GM13976 (cell line): ENCODE data around the gene FRS3.

Experiments used
- DNase-seq: peaks from one replicate; pipeline ENCODE4 v3.0.0; 2012; ENCODE audit warnings: low spot score
- CTCF ChIP-seq: IDR thresholded peaks from 2 replicates; pipeline ENCODE4 v1.5.1; 2012; ENCODE audit warnings: borderline replicate concordance, mild to moderate bottlenecking; ENCODE audit not compliant: insufficient read depth; ENCODE audit errors: extremely low read depth, missing control alignments, control extremely low read depth
- in situ Hi-C: fragments of 300-500 bp; cut with MboI; formaldehyde crosslinking; loops from one replicate; pipeline ENCODE4 v1.12.0; 2022; ENCODE audit warnings: low sequenced_read_pairs, mixed read lengths, inconsistent platforms; ENCODE audit not compliant: unreplicated experiment

Gene FRS3

GRCh38 chr6:41759905-41760579, 19.7 kb downstream of the FRS3 start:
- TF ChIP-seq CTCF = no peak
- DNase-seq = no peak
- in situ Hi-C loops = loop anchor here (10.0 kb wide), 1 partner anchor 155 kb away; no protein-coding TSS in a partner anchor

DNA sequence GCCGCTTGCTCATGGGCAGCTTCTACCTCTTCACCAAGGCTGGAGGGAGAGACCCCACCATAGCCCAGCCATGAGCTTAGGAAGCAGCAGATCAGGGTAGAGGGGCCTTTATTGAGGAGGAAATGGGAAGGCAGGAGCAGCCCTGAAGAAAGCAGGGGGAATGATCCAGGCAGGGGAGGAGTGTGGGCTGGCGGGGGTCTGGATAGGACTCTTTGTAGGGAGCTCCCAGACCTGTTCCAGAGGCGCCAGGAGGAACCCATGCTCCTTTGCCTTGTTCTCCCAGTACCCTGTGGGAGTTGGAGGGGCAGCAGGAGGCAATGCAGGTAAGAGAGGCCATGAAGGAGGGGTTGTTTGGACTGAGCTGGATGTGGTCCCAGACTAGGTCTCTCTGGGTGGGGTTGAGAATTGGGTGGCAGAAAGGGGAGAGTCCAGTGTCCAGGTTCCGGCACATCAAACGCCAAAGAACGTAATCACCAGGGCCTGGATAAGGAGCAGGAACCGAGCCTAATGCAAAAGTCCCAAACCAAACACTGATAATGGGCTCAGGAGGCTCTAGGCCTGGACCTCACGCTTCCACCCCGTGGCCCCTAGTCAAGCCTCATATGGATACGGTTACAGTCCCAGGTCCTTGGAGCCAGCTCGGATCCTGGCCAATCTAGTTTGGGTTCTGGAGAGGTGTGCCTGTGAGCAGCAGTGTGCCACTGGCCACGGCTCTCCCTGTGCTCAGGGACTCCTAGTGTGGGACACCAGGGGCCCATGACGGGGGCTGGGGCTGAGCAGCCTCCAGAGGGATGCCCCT, 20.4 kb downstream of the FRS3 start:
- in situ Hi-C loops = loop anchor here (10.0 kb wide), 1 partner anchor 155 kb away; no protein-coding TSS in a partner anchor
- DNase-seq = no peak
- no peak for TF ChIP-seq CTCF

GRCh38 chr6:41758641-41759035, 21.1 kb downstream of the FRS3 start:
- no peak for TF ChIP-seq CTCF
- in situ Hi-C loops = loop anchor here (10.0 kb wide), 1 partner anchor 154 kb away; no protein-coding TSS in a partner anchor
- DNase-seq = no peak

DNA sequence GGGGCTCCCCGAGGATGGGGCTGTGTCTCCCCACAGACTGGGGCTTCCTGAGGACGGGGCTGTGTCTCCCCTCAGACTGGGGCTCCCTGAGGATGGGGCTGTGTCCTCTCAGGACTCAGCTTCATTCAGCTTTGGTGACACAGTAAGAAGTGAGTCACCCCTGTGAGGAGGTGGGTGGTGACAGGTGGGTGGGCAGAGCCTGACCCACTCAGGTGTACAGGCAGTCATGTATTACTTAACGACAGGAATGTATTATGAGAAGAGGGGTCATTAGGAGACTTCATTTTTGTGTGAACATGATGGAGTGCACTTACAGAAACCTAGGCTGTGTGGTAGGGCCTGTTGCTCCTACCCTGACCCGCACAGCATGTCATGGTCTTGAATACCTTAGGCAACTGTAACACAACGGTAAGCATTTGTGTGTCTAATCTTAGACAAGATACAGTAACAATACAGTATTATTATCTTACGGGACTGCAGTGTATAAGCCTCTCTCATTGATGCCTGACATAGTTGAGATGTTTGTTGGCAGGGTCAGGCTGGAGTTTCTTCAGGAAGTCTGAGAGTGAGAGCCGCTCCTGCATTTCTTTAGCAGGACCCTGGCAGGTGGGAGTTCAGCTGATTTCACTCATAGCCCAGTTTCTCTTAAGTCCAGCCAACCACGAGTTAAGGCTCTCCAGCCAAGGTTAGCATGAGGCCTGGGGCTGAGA, 21.6 kb downstream of the FRS3 start:
- DNase-seq = no peak
- no peak for TF ChIP-seq CTCF
- in situ Hi-C loops = loop anchor here (10.0 kb wide), 1 partner anchor 153 kb away; no protein-coding TSS in a partner anchor

DNA sequence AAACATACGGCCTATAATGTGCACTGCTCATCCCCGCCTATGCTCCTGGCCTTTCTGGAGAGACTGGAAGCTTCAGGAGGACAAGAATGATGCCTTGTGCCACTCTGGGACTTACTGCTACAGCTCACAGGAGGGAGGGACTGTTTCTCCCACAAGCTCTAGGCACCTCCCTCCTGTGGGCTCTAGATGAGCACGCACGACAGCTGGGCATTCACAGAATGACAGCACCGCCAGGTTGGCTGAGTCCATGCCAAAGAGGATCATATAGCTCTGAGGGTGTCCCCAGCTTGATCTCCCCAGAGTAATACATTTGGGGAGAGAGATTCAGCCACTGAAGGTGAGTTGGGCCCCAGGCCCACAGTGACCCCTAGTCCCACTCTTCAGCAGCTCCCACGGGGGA, 22.4 kb downstream of the FRS3 start:
- no peak for DNase-seq
- in situ Hi-C loops = loop anchor here (10.0 kb wide), 1 partner anchor 152 kb away; no protein-coding TSS in a partner anchor
- no peak for TF ChIP-seq CTCF

DNA sequence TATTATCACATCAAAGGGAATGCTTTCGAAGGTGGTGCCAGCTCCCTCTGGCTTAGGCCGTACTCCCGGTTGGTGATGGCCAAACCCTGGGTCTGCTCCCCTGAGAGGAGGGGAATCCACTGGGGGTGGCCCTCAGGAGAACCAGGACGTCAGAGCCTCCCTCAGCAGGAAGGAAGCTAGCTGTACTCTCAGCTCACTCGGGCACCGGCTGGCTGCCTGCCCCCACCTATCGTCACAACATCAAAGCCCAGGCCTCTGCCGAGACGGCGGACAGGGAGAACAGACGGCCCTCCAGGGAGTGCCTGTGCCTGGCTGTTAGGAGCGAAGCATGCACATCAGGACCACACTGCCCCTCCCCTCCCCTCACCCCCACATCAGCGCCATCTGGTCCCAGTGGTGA, 23.3 kb downstream of the FRS3 start:
- in situ Hi-C loops = loop anchor here (10.0 kb wide), 1 partner anchor 152 kb away; no protein-coding TSS in a partner anchor
- no peak for TF ChIP-seq CTCF
- no peak for DNase-seq
